ENCODE measurements around the gene SLC44A5.

The SLC44A5 gene

DNA sequence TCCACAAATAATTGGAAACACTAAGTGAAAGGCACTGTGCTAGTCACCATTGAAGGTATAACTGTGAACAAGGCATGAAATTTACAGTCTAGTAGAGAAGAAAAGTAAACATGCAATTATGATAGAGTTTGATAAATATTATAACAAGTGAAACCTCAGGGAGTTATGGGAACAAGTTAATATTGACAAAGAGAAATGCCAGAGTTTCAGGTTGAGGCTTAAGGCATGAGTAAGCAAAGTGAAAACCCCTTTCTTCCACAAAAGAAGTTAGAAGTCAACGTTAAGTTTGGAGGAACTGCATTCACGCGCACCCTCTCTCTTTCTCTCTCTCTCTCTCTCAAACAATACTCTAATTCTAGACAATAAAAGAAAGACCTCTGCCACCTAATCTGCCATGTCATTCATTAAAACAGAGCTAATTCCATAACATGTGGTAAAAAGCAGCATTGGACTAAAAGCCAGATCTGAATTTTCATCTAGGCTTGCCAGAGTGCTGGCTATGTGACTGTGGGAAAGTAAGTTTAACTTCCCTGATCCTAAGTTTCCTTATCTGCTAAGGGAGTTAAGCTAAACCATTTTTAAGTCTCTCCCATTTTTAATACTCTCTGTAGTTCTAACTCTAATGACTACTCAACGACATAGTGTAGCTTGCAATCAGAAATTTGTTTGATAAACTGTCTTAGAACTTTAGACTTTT is 22.0 kb downstream of the SLC44A5 start:
- no peak for DNase-seq (ENCODE audit: low read depth)

DNA sequence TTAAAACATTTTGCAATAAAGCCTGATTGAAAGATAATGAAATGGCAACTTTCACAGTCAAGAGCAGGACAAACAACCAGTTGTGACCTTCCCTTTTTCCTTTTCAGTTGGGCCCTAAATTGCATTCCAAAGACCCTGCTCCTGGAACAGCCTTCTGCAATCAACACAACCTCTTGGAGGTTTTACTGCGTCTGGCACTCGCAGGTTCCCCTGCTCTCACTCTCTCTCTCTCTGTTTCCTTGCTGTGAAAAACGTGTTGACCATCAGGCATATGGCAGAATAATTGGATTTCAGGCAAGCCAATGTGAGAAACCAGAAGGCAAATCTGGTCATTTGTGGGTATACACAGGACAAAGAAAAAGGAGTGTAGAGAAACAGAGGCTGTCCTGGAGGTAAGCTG is 23.2 kb downstream of the SLC44A5 start:
- DNase-seq (ENCODE audit: low read depth): no peak

DNA sequence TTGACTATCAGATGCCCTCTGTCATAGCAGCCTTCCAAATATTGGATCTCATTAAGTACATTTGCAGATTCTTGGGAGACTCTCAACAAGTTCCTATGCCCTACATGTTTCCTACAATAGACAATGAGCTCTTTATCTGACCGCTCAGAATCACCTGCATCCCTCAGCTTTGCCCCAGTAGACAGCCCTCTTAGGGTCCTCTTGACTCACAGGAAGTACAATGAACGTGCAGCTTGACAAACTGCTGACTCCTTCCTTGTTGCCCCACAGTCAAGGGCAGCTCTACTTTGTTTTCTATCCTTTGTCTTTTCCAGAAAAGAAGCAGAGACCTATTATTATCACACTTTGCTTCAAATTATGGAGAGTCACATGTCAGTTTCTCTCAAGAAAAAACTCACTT is 27.6 kb downstream of the SLC44A5 start:
- DNase-seq (ENCODE audit: low read depth): no peak

DNA sequence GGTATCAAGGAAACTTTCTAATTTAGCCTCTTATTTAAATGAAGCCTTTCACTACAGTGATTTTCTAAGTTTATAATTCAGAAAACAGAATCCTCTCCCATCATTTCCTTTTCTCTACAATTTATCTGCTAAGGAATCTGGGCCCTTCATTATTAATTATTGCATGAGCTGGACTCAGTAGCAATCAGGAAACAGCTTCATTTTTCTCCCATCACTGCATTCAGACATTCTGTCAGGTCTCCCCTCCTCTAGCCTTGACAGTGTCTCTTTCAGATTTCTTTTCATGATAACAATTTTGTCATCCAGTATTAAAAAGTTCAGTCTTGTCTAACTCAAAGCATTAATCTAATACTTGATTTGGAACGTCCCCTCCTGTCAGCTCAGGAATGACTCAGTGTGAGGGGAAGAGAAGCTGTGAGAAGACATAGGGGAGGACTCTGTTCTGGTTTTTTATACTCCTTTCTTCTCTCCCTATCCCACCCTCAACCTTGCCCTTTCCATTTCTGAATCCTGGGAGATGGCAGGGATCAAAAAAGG is 28.1 kb downstream of the SLC44A5 start:
- no peak for DNase-seq (ENCODE audit: low read depth)

DNA sequence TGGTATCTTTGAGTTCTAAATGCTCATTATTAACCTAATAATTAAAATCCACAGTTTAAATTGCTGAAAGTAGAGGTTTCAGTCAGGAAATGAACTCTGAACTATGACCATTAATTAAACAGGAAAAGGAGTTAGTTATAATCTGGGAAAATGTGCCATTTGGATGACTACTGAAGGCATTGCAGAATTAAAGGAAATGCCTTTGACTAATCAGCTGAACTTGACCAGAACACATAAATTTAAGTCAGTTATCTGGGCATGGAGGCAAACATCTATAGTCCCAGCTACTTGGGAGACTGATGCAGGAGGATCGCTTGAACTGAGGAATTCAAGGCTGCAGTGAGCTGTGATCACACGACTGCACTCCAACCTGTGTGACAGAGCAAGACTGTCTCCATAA is 31.9 kb downstream of the SLC44A5 start:
- DNase-seq (ENCODE audit: low read depth): no peak

DNA sequence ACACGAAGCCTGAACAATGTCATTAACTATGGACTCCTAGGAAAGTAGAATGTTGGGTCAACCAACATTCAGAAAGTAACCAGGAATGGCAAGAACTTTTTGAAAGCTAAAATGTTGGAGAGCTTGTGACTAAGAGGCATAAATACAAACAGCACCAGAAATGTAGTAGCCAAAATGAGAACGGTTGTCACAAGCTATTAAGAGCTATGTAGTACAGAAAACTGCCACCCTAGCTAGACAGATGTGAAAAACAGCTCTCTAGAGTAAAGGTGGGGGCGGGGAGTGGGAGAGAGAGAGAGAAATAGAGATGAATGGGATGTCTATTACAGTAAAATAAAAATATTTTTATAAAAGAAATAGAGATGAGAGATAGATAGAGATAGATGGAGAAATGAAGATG is 35.1 kb downstream of the SLC44A5 start:
- DNase-seq (ENCODE audit: low read depth): no peak

DNA sequence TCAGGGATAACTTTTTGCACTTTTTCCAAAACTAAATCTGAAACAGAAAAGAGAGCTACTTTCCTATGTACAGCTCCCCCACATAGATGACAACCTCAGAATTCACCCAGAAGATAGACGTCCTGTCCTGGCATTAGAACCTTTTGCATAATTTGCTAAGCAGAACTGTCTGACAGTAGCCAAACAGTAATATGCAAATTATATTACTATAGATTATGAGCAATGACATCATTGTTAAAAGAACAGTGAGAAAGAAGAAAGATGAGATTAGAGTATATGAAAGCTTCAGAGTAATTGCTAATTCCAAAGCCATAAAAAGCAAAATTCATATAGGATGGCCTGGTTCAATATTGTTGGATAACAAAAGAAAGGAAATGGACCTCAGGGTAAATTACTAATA is 43.7 kb downstream of the SLC44A5 start:
- DNase-seq (ENCODE audit: low read depth): no peak

DNA sequence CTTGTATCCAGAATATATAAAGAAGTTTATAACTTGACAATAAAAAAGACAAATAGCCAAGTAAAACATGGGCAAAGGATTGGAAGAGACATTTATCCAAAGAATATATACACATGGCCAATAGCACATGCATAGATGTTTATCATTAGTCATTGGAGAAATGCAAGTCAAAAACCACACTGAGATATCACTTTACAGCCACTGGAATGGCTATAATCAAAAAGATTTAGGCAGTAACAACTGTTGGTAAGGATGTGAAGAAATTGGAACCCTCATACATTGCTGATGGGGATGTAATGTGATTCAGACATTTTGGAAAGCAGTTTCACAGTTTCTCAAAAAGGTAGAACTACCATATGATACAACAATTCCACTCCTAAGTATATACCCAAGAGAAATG is 51.1 kb downstream of the SLC44A5 start:
- DNase-seq (ENCODE audit: low read depth): no peak

DNA sequence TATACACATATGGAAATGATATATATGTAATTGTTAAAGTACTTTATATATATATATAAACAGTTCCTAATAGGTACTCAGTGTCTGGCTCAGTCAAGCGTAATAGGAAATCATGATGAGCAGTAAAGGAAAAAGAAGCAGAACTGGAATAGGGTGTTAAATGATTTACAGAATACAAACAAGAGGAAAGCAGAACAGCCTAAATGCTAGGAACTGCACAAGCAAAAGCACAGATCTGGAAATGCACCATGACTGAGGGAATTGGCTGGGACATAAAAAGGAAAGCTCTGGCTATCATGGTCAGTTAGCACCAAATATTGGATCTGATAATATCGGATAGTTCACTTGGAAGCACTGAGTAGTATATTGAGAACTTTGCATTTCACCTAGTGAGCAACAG is 51.8 kb downstream of the SLC44A5 start:
- DNase-seq (ENCODE audit: low read depth): no peak

DNA sequence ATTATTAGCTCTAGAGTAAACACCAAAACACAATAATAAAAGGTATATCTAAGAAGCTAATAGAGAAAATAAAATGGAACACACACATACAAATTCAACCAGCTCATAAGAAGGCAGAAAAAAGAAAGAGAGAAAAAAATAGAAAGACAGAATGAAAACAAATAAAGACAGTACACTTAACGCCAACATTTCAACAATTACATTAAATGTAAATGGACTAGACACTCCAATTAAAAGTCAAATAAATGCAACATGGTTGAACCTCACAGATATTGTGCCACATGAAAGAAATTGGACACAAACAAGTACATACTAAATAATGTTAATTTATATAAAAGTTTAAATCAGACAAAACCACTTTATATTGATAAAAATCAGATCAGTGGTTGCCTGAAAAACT is 56.0 kb downstream of the SLC44A5 start:
- DNase-seq (ENCODE audit: low read depth): no peak

DNA sequence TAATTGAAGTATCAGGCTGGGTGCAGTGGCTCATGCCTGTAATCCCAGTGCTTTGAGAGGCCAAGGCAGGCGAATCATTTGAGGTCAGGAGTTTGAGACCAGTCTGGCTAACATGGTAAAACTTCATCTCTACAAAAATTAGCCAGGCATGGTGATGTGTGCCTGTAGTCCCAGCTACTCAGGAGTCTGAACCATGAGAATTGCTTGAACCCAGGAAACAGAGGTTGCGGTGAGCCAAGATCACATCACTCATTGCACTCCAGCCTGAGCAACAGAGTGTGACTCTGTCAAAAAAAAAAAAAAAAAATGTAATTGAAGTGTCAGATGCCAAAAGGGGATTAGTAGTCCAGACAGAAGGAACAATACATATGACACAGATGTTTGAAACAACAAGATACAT is 56.7 kb downstream of the SLC44A5 start:
- no peak for DNase-seq (ENCODE audit: low read depth)

DNA sequence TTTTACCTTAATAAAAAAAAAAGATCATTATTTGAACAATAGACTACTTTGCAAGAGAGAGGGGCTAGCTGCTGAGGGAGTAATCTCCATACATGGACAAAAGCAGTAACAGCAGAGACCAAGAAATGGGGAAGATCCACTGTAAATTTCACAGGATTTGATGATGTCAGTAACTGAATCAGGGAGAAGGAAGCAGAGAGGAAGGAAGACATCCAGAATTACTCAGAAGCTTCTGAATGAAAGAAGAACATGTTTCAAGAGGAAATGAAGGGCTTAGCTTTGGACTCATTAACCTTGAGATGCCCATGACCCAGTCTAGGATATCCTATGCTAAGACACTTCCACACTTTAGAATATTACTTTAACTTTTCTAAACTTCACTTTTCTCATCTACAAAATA is 60.4 kb downstream of the SLC44A5 start:
- DNase-seq (ENCODE audit: low read depth): no peak

DNA sequence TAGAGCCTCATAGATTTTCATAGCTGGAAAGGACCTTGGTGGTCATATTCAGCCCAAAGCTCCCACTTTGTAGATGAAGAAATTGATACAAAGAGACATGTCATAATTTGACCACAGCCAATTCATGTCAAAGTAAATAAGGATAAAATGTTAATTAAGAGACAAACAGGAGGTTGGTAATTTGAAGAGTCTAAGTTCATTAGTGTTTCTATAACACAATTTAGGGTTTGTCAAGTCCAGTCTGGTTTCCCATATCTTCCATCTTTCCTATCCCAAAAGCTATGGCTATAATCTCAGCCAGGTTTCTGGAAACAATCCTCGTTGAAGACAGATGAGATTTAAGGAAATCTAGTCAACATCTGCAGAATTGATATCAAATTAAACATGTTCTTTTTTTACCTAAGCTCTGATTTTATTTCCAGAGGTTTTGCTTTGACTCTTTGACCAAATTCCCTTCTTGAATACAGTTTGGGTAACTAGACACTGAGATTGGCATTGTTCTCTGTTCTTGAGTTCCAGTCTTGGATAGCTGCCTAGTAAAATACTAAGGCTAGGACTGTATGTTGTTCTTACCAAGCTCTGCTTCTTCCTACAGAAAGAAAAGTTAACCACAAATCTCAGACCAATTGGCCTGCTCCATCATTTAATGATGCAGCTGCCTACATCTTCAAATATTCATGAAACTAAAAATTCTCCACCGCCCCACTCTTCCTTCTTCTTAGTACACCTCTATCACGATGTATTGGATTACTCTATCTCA is 62.0 kb downstream of the SLC44A5 start:
- DNase-seq (ENCODE audit: low read depth): no peak

DNA sequence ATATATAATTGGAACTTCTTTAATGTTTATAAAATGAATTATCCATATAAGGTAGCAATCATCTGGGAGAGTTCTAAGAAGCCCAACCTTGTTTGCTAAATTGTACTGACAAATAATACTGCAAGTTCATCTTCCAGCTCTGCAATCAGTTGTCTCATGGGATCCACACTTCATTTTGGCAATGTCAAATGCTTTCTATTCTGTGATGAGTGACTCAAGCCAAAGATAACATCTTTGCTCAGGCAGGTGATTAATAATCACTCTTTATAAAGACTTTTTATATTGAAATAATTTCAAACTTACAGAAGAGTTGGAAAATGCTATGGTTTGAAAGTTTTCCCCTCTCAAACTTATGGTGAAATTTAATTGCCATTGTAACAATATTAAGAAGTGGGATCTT is 67.2 kb downstream of the SLC44A5 start:
- DNase-seq (ENCODE audit: low read depth): no peak

DNA sequence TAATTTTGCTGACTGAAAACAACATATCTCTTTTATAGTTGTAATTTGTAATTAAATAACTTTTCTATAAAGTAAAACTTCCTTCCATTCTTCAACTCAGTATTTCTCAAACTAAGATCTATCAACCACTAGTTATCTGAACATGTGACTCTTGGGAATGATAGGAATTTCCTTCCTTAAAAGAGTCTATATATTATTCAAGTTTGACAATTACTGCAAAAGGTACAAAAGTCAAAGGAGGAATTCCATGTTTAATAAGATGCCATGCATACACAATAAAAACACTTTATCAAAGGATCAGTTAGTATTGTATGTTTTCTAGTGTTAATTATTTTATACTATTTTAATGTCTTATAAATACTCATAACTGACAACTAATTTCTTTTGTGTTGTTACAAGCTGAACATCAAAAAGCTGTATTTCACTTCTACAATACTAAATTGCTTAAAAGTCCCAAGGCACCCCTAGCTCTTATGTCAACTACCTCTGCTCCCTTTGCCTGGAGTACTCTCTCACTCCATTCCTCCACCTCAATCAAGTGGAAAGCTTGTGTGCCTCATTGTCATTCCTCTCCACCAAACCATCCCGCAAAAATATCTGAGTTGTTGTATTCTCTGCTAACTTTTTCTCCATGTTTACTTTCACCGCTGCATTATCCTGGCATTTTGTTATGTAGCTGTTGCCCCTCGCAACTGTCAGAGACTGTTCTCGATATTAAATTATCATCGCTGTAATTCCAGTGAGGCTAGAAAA is 67.9 kb downstream of the SLC44A5 start:
- DNase-seq (ENCODE audit: low read depth): no peak

DNA sequence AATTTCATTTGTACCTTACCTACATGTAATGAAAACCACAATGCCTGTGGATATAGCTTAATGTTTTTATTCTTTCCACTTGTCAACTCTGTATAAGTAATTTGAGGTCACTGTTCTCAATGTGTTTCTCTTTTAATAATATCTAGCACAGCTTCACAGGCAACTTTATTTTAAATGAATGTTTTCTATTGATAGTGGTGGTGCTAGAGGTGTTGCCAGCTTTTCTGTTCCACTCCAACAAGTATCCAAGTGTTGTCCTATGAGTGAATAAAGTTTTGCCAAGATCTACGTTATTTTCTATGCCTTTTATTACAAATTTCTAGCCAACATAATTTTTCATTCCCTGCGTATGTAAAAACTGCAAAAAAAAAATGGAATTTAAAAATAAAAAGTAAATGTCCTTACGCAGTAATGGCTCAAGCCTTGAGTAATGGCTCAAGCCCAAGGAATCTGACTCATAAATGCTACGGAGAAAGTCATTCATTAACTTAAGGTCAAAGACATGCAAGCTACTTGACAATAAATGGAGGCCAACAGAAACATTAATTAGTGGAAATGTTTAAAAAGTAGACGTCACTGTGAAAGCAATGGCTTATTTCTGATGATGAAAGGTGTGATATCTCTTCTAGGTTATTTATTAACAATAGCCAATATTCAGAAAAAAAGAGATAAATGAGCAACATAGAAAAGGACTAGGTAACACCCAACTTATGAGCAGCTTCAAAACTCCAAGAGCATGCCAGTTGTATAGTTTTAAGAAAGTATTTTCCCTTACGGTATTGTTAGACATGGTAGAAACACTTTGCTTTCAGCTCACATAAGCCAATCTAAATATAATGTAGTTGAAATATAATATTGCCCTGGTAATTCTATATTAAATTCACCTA is 71.4 kb downstream of the SLC44A5 start:
- DNase-seq (ENCODE audit: low read depth): no peak

DNA sequence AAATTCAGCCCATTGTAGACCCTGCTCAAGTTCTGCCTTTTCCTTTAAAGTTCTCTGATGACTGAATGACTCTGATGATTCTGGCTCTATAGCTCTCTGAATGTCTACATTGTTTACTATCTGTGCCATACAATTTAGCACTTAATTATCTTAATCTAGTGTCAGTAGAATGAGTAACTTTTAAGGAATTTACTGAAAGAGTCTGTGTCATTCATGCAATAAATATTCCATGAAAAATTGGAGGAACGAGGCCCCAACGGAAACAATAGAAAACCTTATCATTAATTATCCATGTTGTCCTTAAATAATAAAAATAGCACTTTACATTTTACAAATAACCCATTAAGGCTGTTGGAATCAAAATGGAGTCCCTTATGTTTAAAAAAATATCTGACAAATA is 77.8 kb downstream of the SLC44A5 start:
- no peak for DNase-seq (ENCODE audit: low read depth)

DNA sequence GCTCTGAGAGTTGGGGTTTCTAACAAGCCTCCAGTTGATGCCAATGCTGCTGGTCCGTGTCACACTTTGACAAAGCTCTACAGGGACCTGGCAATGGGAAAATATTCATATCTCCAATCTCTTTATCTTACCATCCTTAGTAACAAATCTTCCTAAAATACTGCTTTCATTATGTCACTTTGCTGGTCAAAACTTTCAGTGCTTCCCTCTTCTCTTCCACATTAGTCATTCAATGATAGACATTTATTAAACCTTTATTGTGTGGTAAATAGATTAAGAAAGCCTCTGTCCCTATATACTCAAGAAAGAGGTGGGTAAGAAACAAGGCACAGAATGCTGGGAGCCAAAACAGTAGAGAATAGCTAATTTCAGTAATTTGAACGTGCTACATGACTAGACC is 79.3 kb downstream of the SLC44A5 start:
- no peak for DNase-seq (ENCODE audit: low read depth)

DNA sequence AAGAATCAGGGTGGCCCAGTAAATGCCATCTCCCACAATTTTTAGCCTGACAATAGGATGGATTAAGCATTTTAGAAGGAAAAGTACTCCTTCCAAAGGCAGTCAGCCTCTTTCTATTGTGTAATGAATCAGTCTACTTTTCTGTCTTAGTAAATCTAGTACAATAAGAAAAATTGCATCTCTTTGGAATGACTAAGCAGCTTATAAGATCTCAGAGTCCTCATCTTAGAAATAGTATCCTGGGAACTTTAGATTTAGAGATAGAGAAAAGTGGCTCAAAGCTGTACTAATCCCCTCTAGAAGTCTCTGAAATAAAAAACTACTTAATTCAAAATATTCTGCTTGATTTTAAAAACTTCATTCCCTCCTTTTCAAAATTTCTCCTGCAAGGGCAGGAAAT is 81.4 kb downstream of the SLC44A5 start:
- DNase-seq (ENCODE audit: low read depth): no peak

DNA sequence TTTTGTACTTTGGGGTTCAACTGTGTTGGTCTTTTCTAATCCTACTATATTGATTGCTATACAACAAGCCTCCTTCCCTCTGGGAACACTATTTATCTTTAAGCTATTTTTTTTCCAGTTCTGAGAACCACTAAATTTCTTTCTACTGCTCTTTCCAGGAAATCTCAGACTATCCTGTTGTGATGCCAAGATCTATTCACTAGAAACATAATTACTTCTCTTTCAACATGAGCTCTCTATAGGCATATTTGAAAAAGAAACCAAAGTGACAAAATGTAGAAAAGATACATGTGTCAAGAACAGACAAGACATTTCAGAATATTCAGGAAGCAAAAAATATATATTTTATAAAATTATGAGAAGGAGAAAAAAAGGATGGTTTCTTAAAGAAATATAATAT is 82.9 kb downstream of the SLC44A5 start:
- no peak for DNase-seq (ENCODE audit: low read depth)

DNA sequence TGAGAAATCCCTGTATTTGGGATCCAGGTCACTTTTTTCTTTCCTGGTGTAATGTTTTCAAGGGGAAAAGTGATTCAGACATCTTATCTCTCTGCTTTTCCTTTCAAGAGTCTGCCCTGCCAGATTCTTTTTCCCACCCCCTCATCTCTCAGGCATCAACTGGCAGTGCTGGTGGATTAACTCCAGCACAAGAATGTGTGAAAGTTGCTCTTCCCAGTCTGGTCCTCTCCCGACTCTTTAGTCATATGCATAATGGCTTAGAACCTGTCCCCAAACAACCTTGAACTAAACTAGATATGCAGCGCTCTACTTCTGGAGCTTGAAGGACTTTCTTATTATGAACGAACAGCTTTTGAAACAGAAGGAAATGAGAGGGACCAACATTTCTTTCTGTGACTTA is 88.5 kb downstream of the SLC44A5 start:
- no peak for DNase-seq (ENCODE audit: low read depth)

DNA sequence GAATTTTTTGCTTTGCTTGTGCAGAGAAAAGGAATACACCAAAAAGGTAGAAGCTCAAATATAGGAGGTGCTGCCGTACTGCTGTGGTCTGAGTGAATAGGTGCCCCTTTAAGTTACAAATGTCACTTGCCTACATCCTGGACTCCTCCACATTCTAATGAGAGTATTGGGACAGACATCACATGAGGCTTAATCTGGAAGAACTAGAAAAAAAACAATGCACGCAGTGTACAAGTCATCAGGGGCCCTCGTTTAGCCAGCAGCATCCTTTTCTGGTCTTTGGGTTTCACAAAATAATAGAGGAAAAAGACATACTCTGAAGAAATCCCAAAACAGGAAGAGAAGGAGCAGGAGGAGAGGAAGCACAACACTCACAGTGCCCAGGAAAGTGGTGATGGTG is 89.3 kb downstream of the SLC44A5 start:
- no peak for DNase-seq (ENCODE audit: low read depth)

Data from activated T-helper 1 cell treated with Interleukin-2 at 50 U/mL for 16 hours (primary cell).